HG03025 (cell line): Measurements from ENCODE around the gene KANK2.
"Not testable (repeated sequence)": the region's sequence is repeated elsewhere in the genome, so short reads cannot be mapped to it uniquely, and the experiment has no call there.

Source experiments
- ATAC-seq: cut with Tn5 transposase; IDR thresholded peaks from one replicate; pipeline ENCODE4 v1.9.1; 2021; ENCODE audit warnings: mild to moderate bottlenecking, moderate library complexity; ENCODE audit not compliant: unreplicated experiment, low FRiP score

KANK2 gene

DNA sequence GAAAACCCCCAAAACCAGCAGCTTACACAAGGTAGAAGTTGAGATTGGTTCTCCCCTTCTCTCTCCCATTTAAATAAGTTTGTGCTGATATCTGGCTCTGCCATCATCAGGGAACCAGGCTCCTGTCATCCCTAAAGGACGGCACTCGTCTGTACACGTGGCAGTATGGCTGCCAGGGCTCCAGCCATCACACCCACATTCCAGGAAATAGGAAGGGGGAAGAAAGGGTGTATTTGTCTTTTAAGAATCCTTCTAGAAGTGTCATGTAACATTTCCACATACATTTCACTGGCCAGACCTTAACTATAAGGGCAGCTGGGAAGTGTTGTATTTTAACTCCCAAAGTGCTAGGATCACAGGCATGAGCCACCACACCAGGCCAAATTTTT lies 51.8 kb downstream of the KANK2 start:
- ATAC-seq, result no peak

- ATAC-seq, result no peak
These were observed 54.7 kb downstream of the KANK2 start for GRCh38 chr19:11142528-11143171.

DNA sequence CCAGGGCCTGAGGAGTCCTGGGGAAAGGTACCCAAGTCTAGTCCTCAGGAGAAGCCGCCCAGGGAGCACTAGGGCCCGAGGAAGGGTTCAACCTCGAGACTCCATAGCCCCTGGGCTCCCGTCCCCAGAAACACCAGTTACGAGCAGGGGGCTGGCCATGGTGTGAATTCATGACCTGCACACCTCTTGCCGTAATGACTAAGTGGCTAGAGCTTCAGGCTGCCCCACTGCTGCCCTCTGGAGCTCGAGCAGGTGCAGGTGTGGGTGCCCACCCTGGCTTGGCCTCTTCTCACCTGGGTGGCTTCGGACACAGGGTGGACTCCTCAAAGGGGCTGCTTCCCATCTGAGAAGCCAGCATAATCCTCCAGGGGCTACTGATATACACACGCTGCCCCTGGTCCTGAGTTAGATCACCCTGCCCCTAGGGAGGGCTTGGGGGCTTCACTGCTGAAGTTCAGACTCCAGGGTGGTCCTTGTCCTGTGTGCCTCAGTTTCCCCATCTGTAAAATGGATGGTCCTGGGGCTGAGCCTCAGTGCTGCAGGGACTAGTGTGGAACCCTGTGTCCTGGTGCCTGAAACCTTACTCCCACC lies 55.3 kb downstream of the KANK2 start:
- no peak for ATAC-seq

DNA sequence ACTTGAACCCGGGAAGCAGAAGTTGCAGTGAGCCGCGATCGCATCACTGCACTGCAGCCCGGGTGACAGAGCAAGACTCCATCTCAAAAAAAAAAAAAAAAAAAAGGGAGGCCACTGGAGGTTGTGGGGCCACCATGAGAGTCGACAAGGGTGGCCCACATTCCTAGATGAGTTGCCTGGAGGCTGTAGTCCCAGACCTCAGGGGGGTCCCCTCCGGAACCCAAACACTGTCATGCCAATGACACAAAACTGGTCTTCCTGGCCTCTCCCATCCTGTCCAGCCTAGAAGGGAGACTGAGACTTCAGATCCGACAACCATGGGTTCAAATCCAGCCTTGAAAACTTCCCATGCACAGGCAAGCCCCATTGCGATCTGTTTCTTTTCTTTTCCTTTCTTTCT lies 56.4 kb downstream of the KANK2 start:
- no peak for ATAC-seq

DNA sequence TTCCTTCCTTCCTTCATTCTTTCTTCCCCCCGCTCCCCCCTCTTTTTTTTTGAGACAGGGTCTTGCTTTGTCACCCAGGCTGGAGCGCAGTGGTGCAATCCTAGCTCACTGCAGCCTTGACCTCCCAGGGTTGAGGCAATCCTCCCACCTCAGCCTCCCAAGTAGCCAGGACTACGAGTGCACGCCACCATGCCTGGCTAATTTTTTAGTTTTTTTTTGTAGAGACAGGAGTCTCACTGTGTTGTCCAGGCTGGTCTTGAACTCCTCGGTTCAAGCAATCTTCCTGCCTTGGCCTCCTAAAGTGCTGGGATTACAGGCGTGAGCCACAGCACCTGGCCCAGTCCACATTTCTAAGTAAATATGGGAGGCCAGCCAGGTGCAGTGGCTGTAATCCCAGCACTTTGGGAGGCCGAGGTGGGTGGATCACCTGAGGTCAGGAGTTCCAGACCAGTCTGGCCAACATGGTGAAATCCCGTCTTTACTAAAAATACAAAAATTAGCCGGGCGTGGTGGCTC lies 57.3 kb downstream of the KANK2 start:
- not testable (repeated sequence) for ATAC-seq

DNA sequence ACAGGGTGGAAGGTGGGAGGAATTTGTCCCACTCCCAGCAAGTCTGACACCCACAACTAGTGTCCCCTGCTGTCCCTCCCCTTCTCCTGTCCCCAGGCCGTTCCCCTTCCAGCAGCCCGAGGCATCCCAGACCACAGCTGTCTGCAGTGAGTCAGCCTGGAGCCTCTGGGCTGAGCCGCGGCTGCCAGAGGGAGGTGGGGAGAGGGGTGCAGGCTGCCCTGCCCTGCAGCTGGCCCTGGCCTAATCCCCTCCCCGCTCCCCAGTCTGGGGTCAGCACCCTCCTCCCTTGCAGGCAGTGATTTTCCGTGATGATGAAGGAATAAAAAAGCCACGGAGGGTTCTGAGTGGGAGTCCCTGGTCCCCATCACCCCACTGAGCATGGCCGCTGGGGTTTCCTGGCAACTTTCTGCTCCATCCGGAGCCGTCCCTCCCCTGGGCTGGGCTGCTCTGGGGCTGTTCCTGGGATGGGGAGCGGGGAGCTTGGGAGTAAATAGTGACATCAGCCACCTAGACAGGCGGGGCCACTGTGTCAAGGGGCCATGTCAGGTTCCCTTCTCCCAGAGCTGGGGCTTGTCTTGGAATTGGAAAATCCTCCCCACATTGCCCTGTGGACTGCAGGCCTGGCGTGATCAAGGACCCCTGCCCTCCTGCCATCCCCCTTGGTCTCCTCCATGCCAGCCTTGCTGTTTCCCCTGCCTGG lies 58.6 kb downstream of the KANK2 start:
- ATAC-seq, result no peak

DNA sequence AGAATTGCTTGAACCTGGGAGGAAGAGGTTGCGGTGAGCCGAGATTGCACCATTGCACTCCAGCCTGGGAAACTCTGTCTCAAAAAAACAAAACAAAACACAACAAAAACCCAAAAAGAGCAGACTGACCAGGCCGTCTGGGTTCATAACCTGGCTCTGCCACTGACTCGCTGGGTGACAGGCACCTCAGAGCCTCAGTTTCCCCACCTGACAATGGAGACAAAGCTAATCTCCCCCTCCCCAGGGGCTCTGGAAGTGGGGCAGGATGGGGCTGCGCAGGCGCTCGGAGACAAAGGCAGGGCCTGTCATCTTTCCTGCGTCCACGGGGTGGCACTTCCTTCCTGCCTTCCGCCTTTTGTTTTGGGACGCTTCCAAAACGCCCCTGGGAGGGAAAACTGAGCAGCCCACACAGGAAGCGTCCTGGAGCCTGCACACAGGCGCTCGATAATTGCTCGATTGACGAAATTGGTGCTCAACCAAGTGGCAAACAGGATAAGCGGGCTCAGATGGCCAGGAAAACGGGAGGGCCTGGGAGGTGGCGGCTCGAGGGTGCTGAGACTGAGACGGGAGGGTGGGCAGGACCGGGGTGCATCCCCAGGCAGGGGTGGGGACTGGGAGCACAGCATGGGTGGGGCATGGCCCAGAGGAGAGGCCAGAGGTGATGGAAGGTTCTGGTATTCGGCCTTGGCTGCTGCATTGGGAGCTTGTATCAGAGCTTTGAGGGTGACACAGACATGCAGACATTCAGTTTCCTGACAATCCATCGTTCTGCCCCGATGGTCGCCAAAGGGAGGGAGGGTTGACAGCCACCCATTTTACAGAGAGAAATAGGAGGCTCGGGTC lies 59.6 kb downstream of the KANK2 start:
- no peak for ATAC-seq

DNA sequence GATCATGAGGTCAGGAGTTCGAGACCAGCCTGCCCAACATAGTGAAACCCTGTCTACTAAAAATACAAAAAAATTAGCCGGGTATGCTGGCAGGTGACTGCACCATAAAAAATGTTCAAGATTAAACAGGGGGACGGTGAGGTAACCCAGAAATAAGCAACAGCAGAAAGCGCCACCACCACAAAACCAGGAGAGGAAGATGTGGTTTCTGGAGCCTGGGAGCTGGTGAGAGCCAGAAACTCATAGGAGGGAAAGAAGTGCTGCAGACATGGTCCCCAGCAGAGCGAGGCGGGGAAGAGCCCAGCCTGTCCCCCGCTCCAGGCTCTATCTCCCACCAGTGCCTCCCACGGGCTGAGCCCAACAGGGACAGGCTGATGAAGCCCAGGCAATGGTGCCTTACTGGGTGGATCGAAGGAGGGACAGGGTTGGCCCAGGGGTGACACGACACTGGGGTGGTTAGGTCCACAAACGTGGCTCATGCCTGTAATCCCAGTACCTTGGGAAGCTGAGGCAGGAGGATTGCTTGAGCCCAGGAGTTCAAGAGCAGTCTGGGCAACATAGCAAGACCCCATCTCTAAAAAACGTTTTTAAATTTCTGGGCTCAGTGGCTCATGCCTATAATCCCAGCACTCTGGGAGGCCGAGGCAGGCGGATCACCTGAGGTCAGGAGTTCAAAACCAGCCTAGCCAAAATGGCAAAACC lies 60.8 kb downstream of the KANK2 start:
- ATAC-seq, result no peak

- ATAC-seq, result no peak
These were observed 65.9 kb downstream of the KANK2 start for GRCh38 chr19:11131471-11131870.

- ATAC-seq, result no peak
These were observed 66.4 kb downstream of the KANK2 start for GRCh38 chr19:11130824-11131455.

DNA sequence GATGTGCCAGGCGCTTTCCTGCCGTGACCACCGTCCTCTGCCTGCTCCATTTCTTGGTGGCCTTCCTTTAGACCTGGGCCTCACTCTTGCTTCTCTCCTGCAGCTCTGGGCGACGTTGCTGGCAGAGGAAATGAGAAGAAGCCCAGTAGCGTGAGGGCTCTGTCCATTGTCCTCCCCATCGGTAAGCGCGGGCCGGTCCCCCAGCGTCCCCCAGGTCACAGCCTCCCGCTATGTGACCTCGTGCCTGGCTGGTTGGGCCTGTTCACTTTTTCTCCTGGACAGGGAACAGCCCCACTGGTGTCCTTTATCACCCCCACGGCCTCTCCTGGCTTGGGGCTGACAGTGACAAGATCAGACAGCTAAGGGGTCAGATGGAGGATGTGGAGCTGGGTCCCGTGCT lies 69.4 kb downstream of the KANK2 start:
- no peak for ATAC-seq

- no peak for ATAC-seq
These were observed 71.2 kb downstream of the KANK2 start for GRCh38 chr19:11125994-11126685.

- not testable (repeated sequence) for ATAC-seq
These were observed 73.2 kb downstream of the KANK2 start for GRCh38 chr19:11124157-11124556.

DNA sequence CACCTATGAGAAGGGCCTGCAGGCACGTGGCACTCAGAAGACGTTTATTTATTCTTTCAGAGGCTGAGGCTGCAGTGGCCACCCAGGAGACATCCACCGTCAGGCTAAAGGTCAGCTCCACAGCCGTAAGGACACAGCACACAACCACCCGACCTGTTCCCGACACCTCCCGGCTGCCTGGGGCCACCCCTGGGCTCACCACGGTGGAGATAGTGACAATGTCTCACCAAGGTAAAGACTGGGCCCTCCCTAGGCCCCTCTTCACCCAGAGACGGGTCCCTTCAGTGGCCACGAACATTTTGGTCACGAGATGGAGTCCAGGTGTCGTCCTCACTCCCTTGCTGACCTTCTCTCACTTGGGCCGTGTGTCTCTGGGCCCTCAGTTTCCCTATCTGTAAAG lies 74.2 kb downstream of the KANK2 start:
- no peak for ATAC-seq

- ATAC-seq, result not testable (repeated sequence)
These were observed 75.4 kb downstream of the KANK2 start for GRCh38 chr19:11121963-11122362.

DNA sequence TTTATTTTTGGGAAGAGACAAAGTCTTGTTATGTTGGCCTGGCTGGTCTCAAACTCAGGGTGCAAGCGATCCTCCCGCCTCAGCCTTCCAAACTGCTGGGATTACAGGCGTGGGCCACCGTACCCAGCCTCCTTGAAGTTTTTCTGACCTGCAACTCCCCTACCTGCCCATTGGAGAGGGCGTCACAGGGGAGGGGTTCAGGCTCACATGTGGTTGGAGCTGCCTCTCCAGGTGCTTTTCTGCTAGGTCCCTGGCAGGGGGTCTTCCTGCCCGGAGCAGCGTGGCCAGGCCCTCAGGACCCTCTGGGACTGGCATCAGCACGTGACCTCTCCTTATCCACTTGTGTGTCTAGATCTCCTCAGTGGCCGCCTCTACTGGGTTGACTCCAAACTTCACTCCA lies 80.8 kb downstream of the KANK2 start:
- no peak for ATAC-seq

DNA sequence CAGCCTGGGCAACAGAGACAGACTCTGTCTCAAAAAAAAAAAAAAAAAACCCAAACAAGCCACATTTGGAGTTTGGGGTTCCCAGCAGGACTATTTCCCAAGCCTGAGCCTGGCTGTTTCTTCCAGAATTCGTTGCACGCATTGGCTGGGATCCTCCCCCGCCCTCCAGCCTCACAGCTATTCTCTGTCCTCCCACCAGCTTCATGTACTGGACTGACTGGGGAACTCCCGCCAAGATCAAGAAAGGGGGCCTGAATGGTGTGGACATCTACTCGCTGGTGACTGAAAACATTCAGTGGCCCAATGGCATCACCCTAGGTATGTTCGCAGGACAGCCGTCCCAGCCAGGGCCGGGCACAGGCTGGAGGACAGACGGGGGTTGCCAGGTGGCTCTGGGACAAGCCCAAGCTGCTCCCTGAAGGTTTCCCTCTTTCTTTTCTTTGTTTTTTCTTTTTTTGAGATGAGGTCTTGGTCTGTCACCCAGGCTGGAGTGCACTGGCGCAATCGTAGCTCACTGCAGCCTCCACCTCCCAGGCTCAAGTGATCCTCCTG lies 81.4 kb downstream of the KANK2 start:
- no peak for ATAC-seq

DNA sequence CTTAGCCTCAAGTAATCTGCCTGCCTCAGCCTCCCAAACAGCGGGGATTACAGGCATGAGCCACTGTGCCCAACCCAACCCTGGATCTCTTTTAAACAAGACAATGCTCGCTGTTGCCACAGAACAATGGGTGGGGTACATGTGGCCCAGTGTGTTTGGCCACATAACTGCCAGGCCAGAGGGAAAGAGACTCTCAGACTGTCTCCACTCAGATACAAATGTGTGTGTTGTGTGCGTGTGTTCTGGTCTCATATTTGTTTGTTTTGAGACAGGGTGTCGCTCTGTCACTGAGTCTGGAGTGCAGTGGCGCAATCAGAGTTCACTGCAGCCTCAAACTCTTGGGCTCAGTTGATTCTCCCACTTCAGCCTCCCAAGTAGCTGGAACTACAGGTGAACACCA lies 82.3 kb downstream of the KANK2 start:
- ATAC-seq, result no peak
